Mesothelial cell of epicardium (in vitro differentiated cells): Measurements from ENCODE around the gene DIAPH3. TPM values are rescaled to one million over a fixed set of nuclear protein-coding genes. Genes with fewer than 3 reads are reported as not detected.

Experiments
- DNase-seq, 2 experiments: peaks; one replicate each; pipeline ENCODE4 v3.0.0; 2021; ENCODE audit warnings: low spot score in 2 of 2; ENCODE audit not compliant: unreplicated experiment in 2 of 2
- H3K27ac Mint-ChIP-seq: 2 replicates; pipeline ENCODE4 v1.8.0; 2021; ENCODE audit warnings: mixed read lengths
- H3K27me3 Mint-ChIP-seq: 2 replicates; pipeline ENCODE4 v1.8.0; 2021; ENCODE audit warnings: low read depth, mixed read lengths
- H3K36me3 Mint-ChIP-seq: 2 replicates; pipeline ENCODE4 v1.8.0; 2021; ENCODE audit warnings: mixed read lengths
- H3K4me1 Mint-ChIP-seq: 2 replicates; pipeline ENCODE4 v1.8.0; 2021; ENCODE audit warnings: mixed read lengths
- H3K4me3 Mint-ChIP-seq: 2 replicates; pipeline ENCODE4 v1.8.0; 2021; ENCODE audit warnings: mild to moderate bottlenecking, moderate library complexity, mixed read lengths
- H3K9me3 Mint-ChIP-seq: 2 replicates; pipeline ENCODE4 v1.8.0; 2021; ENCODE audit warnings: mixed read lengths
- total RNA-seq: library from RNA; stranded (reverse); gene quantifications from 3 replicates; pipeline ENCODE4 v1.2.1, GENCODE V29; 2021
- TF ChIP-seq, protein P1 (sequence below): fragments of 200-600 bp; sonication (generic); IDR thresholded peaks from one replicate; pipeline ENCODE4 v1.5.0; 2021; ENCODE audit warnings: antibody characterized with exemption; ENCODE audit not compliant: unreplicated experiment

The DIAPH3 gene
- total RNA-seq, 1 donor from 2014 or later: 16.8 TPM

DNA sequence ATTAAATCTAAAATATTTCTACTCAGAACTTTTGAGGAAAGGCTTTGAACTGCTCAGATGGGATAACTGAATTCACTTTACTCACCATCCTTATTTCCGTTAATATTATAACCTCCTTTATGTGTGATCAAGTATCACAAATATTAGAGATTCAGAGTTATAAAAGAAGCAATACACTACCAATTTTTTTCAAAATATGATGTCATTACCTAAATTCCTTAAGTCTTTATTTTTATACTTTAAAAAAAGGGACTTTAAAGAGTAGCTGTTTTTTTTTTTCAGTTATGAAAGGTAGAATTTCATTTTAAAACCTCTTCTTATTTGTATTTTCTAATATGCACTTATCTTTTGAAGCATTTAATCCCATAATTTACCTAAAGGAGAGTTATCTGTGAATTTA lies 239.5 kb downstream of the DIAPH3 start:
- TF ChIP-seq, protein P1, sequence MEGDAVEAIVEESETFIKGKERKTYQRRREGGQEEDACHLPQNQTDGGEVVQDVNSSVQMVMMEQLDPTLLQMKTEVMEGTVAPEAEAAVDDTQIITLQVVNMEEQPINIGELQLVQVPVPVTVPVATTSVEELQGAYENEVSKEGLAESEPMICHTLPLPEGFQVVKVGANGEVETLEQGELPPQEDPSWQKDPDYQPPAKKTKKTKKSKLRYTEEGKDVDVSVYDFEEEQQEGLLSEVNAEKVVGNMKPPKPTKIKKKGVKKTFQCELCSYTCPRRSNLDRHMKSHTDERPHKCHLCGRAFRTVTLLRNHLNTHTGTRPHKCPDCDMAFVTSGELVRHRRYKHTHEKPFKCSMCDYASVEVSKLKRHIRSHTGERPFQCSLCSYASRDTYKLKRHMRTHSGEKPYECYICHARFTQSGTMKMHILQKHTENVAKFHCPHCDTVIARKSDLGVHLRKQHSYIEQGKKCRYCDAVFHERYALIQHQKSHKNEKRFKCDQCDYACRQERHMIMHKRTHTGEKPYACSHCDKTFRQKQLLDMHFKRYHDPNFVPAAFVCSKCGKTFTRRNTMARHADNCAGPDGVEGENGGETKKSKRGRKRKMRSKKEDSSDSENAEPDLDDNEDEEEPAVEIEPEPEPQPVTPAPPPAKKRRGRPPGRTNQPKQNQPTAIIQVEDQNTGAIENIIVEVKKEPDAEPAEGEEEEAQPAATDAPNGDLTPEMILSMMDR: no peak
- H3K27ac Mint-ChIP-seq: no peak overlapping the region
- H3K36me3 Mint-ChIP-seq: peaks cover 47% of the 10 kb centered on the region
- no peak for DNase-seq
- H3K27me3 Mint-ChIP-seq: no peaks in the 10 kb centered on the region
- H3K4me3 Mint-ChIP-seq: no peak overlapping the region
- peaks cover 1% of the 10 kb centered on the region for H3K4me1 Mint-ChIP-seq
- H3K9me3 Mint-ChIP-seq: peaks cover 44% of the 10 kb centered on the region

DNA sequence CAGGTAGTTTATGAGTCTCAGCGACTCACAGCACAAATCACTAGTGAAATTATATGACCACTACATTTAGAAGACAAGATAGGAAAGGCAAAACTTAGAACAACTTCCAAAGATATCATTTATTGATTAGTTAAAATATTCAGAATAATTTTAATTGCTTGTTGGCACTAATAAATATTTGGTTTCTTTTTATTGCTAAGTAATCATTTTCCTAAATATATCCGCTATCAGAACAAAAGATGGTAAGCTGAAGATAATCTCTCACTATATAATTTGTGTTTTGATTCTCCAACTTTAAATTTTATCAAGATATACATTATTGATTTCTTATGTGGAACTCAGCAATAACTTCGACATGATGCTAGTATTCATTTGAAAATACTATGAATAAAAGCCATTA lies 248.5 kb downstream of the DIAPH3 start:
- DNase-seq: no peak
- TF ChIP-seq, protein P1: no peak
- H3K4me1 Mint-ChIP-seq: peaks cover 14% of the 10 kb centered on the region
- H3K36me3 Mint-ChIP-seq: no peaks in the 10 kb centered on the region
- no peaks in the 10 kb centered on the region for H3K9me3 Mint-ChIP-seq
- H3K27ac Mint-ChIP-seq: no peak overlapping the region
- H3K27me3 Mint-ChIP-seq: no peaks in the 10 kb centered on the region
- no peak overlapping the region for H3K4me3 Mint-ChIP-seq

DNA sequence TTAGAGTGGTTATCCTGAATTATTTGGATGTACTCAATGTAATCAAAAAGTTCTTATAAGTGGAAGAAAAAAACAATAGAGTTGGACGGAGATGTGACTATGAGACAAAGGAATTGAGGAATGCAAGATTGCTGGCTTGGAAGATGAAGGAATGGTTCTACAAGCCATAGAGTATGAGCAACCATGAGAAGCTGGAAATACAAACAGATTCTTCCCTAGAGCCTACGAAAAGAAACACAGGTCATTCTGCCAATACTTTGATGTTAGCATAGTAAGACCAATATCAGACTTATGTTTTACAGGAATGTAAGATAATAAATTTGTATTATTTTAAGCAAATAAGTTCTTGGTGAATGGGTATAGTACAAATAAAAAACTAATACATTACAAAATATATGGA lies 249.2 kb downstream of the DIAPH3 start:
- Mint-ChIP-seq H3K9me3 (no peaks in the 10 kb centered on the region), H3K4me3 (no peak overlapping the region)
- no peak for DNase-seq

DNA sequence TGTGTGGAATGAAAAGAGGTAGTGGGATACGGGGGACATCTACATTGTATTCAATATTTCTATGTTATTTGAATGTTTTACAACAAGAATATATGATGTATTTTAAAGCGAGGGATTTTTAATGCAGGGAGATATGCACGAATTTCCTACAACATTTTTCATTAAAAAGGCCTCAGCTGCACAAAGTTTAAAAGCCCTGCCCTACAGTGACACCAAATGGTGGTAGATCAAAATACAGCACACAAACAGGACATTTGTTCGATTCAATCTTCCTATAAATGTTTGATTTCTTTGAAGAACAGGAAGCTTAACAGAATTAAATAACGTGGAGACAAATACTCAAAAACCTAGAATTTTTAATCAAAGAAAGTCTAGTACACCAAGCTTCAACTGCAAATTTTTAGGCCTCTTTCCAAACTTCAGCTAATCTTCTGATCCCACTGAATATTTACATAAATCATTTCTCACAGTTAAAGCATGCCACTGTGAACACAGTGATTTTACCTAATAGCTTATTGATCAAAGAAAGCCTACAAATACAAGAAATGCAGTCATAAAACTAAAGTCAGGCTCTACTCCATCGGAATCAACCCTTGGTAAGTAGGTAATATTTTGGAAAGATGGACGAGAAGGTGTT lies 257.2 kb downstream of the DIAPH3 start:
- peaks cover 7% of the 10 kb centered on the region for H3K36me3 Mint-ChIP-seq
- peak overlapping the region; percentile 15 for H3K27ac Mint-ChIP-seq
- TF ChIP-seq, protein P1: peak; percentile 50
- no peak for DNase-seq
- no peak overlapping the region for H3K4me3 Mint-ChIP-seq
- H3K4me1 Mint-ChIP-seq: peaks cover 29% of the 10 kb centered on the region
- H3K27me3 Mint-ChIP-seq: no peaks in the 10 kb centered on the region
- peaks cover 3% of the 10 kb centered on the region for H3K9me3 Mint-ChIP-seq

More for the DNA sequence above, 249.2 kb downstream of the DIAPH3 start:
- Mint-ChIP-seq H3K36me3 (peaks cover 2% of the 10 kb centered on the region), H3K27me3 (no peaks in the 10 kb centered on the region), H3K4me1 (peaks cover 16% of the 10 kb centered on the region), H3K27ac (no peak overlapping the region)
- TF ChIP-seq, protein P1: no peak

DNA sequence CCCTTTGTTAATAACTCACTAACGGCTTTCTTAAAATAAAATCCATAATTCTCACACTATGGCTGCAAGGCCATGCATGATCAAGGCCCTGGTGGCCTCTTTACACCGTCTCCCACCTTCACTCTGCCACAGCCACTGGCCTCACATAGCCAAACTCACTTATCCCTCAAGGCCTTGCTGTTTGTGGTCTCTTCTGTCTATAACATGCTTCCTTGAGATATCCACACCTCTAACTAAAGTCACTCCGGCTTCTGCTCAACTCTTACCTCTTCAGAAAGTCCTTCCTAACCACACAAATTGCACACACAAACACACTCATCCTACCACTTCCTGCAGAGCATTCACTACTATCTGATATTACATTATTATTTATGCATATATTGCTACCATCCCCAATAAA lies 262.5 kb downstream of the DIAPH3 start:
- TF ChIP-seq, protein P1: no peak
- Mint-ChIP-seq H3K36me3 (peaks cover 6% of the 10 kb centered on the region), H3K27ac (no peak overlapping the region), H3K27me3 (no peaks in the 10 kb centered on the region), H3K9me3 (peaks cover 3% of the 10 kb centered on the region), H3K4me3 (no peak overlapping the region), H3K4me1 (peaks cover 37% of the 10 kb centered on the region)
- no peak for DNase-seq
